GM21576 (cell line): ENCODE measurements around the gene TAF8.

ENCODE experiments used
- ATAC-seq: cut with Tn5 transposase; IDR thresholded peaks from one replicate; pipeline ENCODE4 v1.9.1; 2021; ENCODE audit warnings: mild to moderate bottlenecking, moderate library complexity; ENCODE audit not compliant: unreplicated experiment

TAF8 gene

DNA sequence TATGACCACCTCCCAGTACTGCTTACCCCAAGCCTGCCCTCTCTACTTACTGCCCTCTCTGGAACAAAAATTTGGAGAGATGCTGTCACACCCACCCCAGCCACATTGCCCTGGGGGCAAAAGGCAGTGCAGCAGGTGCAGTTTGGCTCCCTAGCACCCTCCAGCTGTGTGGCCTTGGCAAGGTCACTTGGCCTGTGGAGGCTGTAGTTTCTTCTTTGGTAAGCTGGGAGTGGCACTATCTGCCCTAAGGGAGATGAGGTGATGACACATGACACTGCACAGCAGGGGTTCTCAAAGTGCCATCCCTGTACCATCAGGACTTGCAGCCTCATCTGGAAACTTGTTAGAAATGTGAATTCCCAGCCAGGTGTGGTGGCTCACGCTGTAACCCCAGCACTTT, 44.8 kb downstream of the TAF8 start:
- ATAC-seq = no peak

DNA sequence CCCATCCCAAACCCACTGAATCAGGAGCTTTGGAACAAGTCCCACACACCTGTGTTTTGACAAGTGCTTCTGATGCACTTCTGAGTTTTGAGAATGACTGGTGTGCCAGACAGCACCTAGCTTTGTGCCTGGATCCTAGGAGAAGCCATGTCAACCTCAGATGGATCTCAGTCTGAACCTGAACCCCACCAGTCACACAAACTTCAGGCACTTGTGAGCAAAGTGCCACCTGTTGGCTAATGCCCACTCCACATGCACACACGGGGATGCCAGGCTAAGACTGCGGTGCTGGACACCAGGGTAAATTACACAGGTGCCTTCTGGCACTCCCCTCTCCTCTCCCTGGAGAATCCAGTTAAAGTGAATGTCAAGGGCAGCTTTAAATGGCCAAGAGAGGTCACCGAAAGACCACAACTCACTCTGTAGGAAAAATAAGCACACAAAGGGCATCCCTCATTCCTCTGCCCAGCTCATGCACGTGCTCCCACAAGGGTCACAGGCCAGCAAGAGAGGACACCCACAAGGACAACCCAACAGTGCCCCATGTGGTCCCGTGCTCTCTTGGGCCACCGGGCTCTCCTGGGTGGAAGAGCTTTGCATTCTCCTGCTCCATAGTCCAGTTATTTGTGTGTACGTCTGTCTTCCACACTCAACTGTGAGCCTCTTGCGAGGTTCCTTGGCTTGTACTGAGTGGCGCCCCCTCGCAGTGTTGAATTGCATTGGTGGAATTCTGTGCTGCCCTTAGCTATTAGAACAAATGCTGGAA, 45.6 kb downstream of the TAF8 start:
- ATAC-seq = no peak

DNA sequence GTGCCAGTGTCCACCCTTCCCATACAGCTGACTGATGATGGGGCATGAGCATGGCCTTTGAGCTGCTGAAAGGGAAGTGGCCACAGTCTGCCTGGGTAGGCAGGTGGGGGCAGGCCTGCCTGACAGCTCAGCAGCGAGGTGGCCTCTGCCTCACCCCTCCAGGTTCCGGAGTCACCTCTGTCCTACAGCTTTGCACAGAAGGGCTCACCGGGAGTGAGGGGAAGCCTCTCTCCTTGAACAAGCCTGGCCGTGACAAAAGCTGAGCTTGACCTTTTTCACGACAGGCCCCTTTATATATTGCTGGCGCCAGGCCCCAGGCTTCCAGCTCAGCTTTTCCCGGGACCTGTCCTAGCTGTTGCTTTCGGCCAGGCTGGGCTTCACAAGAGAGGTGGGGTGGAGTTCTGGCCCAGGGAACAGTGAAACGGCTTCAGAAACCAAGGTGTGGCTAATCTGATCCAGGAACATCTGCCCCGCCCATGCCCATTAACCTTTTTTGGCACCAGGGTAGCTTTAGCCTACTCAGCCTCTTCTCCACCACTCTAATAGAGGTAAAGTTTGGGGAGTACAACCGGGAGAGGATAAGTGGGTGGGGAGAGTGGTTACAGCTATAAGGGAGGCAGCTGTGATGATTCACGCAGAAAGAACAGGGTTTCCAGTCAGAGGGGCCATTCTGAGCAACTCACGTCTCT, 49.2 kb downstream of the TAF8 start:
- no peak for ATAC-seq

DNA sequence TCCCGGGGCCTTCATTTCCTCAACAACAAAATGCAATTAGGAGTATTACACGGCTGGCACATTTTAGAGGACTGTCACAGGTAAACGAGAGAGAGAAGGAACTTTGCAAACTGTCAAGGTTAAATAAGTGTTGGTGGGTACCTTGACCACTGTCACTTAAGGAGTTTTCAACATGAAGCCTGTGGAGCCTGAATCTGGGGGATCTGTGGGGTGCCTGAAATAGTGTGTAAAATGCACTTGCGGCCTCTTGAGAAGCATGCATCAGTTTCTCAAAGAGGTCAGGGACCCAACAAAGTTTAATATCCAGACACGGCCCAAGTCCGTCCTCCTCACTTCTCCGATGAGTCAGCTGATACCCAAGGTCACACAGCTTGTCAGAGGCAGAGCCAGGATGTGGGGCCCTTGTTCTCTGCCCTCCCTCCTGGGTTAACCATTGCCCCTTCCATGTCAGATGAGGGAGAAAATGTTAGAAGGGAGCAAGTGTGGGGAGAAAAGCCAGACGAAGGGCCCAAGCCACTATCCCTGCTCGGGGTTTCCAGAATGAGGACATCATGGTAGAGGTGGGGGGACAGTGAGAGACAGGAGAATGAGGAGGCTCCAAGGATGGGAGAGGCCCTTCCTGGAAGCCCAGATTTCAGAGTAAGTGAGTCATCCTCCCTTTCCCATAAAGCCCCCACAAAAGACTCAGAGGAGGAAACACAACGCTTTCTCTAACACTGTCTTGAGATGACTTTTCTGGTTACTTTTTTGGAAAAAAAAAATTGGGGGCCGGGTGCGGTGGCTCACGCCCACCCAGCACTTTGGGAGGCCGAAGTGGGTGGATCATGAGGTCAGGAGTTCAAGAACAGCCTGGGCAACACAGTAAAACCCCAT, 49.9 kb downstream of the TAF8 start:
- ATAC-seq = no peak

DNA sequence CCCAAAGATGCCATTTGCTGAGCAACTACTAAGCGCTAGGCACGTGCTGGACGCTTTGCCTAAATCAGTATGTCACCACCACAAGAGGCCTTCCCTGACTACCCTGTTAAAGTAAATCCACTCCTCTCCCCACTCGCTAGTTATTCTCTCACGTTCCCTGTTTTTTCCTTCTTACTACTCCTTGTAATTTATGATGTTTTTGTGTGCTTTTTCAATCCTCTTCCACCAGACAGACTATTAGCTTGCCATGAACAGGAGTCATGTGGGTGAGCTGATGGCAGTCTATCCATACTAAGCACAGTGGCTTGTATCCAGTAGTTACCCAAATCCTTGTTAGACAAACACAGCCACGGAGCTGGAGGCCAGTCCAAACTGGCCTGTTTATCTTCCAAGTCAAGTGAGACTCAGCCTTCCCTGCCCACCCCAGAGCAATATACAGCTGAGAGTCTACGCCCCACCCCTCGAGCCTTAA, 50.9 kb downstream of the TAF8 start:
- no peak for ATAC-seq

DNA sequence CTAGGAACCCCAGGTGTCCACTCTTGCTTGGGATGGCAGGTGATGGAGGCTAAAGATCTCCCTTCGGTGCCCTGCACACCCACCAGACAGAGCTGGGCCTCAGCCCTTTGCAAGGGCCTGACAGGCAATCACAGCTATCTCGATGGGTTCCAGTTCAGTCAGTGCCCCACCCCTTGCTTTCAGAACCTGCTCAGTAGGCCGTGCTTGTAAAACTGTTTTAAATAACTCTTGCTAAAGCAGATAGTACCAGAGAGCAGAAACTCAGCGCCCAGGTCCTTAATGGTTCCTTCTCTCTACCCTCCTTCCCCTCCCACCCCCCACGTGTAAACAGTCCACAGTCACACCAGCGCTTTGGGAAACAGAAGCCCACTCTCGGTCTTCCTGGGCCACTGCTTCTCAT, 52.9 kb downstream of the TAF8 start:
- no peak for ATAC-seq

DNA sequence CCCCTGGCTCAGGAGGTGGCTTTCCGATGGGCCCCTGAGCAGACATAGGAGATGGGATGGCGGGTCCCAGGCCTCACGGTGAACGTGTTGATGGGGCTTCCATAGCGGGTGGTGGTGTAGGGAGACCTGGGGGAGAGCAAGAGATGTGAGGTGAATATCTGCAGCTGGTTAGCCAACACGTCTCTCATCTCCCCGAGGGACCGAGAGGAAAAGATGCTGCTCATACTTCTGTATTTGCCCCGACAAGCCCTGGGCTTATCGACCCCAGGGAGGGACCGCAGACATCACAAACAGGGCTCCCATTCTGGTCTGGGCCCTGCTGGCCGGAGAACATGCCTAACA, 53.4 kb downstream of the TAF8 start:
- no peak for ATAC-seq

DNA sequence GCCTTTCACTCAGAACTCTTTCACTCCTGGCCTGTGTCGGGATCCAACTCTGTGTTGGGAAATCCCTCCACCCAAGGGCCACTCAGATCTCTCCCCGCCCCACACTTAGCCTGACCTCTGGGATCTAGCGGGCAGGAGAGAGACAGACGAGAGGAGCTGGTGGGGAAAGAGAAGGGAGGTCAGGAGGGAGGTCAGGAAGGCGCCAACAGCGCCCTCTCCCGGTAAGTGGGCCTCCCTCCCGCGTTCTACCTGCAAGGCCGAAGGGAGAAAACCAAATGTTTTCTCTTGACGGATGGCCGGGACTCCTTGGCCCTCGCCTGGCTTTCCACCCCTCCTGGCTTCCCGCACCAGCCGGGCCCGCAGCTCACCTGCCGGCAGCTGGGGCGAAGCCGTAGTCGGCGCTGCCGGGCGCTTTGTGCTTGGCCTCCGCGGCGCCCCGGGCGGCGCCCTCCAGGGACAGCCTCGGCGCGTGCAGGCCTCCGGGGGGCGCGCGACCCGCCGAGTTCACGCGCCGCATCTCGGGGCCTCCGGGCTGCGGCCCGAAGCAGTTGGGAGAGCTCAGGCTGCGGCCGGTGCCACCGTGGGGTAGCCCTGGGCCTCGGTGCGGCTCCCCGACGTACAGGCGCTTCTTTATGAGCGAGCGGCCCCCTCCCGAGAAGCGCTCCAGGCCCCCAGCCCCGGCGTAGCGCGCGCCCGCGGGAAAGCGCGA, 53.9 kb downstream of the TAF8 start:
- ATAC-seq = peak; percentile 68

DNA sequence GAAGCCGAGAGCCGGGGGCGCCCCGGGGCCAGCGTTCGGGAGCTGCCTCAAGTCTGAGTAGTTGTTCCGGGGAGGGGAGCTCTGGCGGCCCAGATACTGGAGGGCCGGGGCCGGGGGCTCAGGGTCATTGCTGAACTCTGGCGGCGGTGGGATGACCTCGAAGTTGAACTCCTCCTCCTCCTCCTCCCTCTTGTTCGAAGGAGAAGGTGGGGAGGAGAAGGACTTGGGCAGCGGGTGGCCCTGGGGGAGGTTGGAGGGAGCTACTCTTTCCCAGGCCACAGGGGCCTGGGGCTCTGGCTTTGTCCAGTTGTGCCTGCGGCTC, 54.4 kb downstream of the TAF8 start:
- no peak for ATAC-seq

DNA sequence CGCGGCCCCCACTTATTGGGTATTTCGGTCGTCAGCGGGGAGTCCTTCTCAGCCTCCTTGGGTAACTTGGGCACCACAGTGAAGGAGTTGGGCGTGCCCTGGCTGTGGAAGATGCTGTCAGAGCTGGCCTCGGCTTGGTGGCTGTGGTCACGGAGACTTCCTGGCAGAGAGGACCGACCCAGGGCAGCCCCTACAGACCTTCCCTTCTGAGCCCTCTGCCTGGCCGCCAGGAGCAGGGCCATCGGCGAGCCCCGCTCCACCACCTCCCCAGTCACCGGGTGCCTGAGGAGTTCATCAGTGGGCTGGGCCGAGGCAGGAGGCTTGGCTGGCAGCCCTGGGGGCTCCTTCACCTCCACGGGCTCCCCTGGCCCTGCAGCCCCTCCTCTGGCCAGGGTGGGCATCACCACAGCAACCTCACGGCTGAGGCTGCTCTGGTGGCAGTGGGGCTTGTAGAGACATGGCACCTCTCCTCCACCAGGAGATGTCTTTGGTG, 54.9 kb downstream of the TAF8 start:
- ATAC-seq = no peak

DNA sequence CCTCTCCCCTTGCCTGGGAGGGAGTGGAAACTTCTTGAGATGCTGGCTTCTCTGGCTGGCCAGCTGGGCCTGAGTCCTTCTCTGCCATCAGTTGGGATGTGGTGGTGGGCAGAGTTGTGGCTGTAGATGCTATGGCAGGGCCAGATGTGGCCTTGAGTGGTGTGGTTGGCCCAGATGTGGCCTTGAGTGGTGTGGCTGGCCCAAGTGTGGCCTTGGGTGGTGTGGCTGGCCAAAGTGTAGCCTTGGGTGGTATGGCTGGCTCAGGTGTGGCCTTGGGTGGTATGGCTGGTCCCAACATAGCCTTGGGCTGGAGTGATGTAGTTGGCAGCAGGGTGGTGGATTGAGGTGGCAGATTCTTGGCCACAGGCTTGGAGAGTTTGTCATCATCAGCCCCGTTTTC, 55.4 kb downstream of the TAF8 start:
- ATAC-seq = no peak

DNA sequence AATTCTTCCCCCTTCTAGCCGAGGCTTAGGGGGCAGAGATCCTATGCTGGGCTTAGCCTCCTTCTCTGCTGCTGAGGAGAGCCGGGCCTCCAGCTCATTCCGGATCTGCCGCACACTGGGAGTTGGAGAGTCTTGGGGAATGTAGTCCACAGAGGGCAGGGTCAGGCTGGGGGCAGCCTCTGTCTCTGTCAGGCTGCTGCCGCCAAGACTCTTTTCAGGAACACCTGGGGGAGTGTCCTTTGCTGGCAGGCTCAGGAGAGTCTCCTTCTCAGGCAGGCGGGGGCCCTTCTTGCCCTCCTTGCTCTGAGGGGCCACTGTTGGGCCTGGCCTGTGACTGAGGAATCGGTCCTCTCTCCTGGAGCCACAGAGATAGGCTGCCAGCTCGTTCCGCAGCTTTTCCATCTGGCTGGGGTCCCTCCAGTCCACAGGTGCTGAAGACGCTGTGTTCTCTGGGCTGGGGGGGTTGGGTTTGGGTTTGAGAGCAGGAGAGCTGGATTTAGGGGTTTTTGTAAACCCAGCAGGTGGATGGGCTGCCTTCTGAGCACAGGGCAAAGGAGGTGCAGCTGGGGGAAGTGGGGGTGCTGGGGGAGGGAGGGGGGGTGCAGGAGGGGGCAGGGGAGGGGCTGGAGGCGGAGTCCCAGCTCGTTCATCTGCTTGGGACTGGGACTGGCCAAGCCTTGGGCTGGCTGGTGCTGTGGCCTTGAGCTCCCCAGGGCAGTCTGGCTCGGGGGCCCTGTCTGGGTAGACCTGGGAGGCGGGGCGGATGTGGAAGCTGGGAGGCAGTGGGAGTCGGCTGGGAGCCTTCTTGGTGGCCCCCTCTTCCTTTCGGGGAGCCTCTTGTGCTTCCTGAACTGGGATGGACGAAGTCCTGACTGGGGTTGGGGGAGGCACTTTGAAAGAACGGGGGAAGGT, 56.0 kb downstream of the TAF8 start:
- no peak for ATAC-seq

DNA sequence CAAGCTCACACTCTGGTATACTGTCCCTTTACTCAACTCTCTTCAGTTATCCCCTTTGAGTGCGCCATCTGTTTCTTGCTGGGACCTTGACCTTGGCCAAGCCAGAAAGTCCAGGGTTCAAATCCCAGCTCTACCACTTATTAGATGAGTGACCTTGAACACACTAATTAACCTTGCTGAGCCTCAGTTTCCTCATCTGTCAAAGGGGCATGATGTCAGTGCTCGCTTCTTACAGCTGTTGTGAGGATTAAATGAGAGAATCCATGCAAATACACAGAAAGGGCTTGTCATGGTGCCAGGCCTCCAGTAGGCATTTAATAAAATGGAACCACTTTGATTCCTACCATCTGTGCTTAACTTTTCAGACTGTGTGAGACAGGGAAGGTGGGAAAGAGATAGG, 57.7 kb downstream of the TAF8 start:
- no peak for ATAC-seq

DNA sequence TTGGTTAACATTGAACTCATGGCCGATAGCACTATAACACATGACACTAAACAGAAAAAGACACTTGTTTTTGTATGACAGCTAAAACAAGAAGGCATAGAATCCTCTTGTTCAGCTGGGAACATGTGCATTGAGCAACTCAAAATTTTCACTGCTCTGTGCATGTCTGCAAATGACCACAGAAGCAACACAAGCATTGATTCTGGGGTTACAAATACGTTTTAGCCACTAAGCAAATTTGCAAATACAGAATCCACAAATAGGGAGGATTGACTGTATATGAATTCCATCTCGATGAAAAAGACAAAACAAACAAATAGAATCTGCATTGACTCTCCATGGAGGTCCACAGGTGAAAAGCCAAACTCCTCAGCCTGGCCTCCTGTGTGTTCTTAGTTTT, 60.4 kb downstream of the TAF8 start:
- no peak for ATAC-seq

DNA sequence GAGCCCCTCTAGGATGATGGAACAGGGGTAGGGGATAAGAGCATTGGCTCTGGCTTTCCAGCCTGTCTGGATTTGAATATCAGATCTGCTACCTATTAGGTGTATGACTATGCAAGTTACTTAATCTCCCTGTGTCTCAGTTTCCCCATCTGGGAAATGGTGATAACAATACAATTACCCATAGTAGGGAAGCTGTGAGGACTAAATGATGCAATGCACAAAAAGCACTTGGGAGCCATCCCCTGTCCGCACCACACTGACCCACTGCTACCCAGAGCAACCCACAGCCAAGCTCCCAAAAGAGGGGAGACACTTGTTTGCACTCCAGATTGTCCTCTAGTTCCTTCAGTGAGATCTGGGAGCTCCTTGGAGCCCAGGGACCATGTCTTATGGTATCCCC, 62.0 kb downstream of the TAF8 start:
- ATAC-seq = no peak

DNA sequence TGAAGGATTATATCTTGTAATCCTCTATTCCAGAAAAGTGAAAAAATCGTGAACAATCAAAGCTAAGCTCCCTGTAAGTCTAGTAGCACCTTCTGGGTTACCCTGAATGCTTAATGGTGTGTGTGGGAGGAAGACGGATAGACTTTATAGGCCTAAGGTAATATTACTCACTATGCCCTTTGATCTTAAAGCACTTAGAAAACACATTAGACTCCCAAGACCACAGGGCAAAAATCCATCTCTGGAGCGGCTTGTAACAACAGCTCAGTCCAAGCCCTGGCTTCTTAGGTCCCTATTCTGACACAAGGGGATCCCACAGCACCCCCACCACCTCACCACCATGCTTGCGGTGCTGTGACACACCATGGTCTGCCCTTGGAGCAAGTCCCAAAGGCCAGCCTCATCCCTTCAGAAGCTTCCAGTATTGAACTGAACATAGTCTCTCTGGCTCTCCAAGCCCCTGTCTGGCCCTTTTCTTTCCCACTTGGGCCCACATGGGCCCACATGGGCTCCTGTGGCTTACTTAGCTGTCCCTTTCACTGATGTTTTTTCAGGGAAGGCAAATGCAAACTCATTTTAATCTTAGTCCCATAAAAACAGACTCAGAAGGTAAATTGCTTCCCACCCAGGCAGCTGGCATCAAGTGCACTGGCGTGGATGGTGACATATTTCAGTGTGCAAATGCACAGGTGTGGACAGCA, 63.8 kb downstream of the TAF8 start:
- no peak for ATAC-seq

DNA sequence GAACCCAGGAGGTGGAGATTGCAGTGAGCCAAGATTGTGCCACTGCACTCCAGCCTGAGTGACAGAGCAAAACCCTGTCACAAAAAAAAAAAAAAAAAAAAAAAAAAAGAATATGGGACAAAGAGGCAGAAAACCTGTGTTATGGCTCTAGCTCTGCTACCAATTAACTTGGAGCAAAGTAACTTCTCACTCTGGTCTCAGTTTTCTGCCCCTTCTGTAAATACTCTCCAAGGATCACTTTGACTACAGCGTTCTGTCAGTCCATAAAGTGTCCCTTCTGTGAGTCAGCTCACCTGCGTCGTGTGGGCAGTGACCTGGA, 67.5 kb downstream of the TAF8 start:
- ATAC-seq = no peak

DNA sequence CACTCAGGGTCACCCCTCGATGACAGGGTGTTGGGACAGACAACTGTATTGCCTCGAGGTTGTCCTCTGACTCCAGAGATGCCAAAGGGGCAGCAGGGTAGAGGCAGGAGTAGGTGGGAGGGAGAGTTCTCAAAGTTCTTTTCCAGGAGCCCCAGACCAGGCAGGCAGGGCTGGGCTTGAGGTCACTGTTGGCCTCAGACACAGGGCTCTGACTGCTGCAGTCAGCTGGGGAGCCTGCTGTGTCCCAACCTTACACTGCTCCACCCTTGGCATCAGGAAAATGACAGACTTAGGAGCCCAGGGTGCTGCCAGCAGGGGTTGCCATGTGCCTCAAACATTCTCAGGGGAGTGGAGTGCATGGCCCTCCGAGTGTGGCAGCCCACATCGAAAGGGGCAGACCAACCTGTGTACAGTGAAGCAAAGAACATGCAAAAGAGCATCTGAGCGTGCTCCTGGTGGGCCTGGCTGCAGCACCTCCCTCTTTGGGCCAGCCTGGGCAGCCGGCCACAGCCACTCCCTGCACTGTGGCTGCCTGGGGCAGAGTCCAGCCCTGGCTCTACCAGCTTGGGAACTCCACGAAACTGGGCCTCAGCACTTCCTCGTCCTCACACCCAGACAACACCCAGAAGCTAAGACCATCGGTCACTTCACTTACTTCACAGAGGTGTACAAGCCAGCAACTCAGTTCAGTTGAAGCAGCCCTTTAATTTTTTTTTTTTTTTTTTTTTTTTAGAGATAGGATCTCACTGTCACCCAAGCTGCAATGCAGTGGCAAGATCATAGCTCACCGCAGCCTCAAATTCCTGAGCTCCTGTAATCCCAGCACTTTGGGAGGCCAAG, 68.1 kb downstream of the TAF8 start:
- no peak for ATAC-seq
